ENCODE data around the gene TRIM56. TPM values are rescaled to one million over a fixed set of nuclear protein-coding genes. Genes with fewer than 3 reads are reported as not detected.

TRIM56 gene
- total and polyA plus RNA-seq, 9 of the 15 experiments (the other 6 are each of a cell fraction or from before 2014, with no cell fraction given) = 2.0 to 29.7 (median 11.6) TPM

GRCh38 chr7:101124376-101125056 lies 39.2 kb downstream of the TRIM56 start (continued):
- TF ChIP-seq FOXK2 (conservative IDR thresholded peaks at IDR 0.05 in 1 of 2, IDR thresholded peaks at IDR 0.05 in 1 of 2; ENCODE audit: low read depth in 2 of 2) (peak; percentile 28 to 30; a peak in 1 of 4 replicates), NUFIP1 (IDR thresholded peaks at IDR 0.05; ENCODE audit: partially characterized antibody) (no peak), CBX5 (IDR thresholded peaks at IDR 0.05; ENCODE audit: borderline replicate concordance, low read depth) (no peak), RBM34 (IDR thresholded peaks at IDR 0.05; ENCODE audit: borderline replicate concordance, insufficient read depth, low read length) (no peak), ZNF395 (CRISPR knock-in tag; IDR thresholded peaks at IDR 0.05) (peak; percentile 60; the same call in 1 of the 2 replicates), TFAP4 (CRISPR knock-in tag; IDR thresholded peaks at IDR 0.05; ENCODE audit: borderline replicate concordance) (peak; percentile 49; the same call in 1 of the 2 replicates), HDGF (IDR thresholded peaks at IDR 0.05) (no peak), TFE3 (CRISPR knock-in tag; IDR thresholded peaks at IDR 0.05) (peak; percentile 82), DPF2 (IDR thresholded peaks at IDR 0.05) (no peak), GABPA (tag; conservative IDR thresholded peaks at IDR 0.05; ENCODE audit: low read depth) (peak; percentile 57), TBL1XR1 (IDR thresholded peaks at IDR 0.05; ENCODE audit: low read length in 2 of 2) (no peak), RBBP5 (IDR thresholded peaks at IDR 0.05; ENCODE audit: borderline replicate concordance, insufficient read depth, low read length, poor library complexity, severe bottlenecking) (peak; percentile 31), GTF2E2 (tag; IDR thresholded peaks at IDR 0.05) (no peak), ZNF609 (CRISPR knock-in tag; IDR thresholded peaks at IDR 0.05; ENCODE audit: borderline replicate concordance) (no peak), ARID1B (IDR thresholded peaks at IDR 0.05) (peak; percentile 29; the same call in 1 of the 2 replicates), NCOA2 (IDR thresholded peaks at IDR 0.05; ENCODE audit: partially characterized antibody in 2 of 2) (no peak)

All from K562 (cell line).